Aorta (tissue), 5 donors: ENCODE results near the gene CHPF. TPM values are rescaled to one million over a fixed set of nuclear protein-coding genes. Genes with fewer than 3 reads are reported as not detected.

ENCODE experiments used
- ATAC-seq: fragments of 200-7000 bp; cut with Tn5 transposase; one replicate; pipeline ENCODE4 v1.9.1; 2022; ENCODE audit warnings: moderate library complexity; ENCODE audit not compliant: low FRiP score
- DNase-seq, 2 donors: peaks; one replicate each; pipeline ENCODE4 v3.0.0-alpha.2; 2020
- H3K27ac ChIP-seq, 2 donors: one replicate each; pipeline ENCODE4 v1.5.1; 2013; ENCODE audit warnings: low read length in 2 of 2, mild to moderate bottlenecking in 2 of 2, moderate library complexity in 2 of 2, control low read depth in 1 of 2, inconsistent platforms in 1 of 2, low read depth in 1 of 2
- H3K27me3 ChIP-seq, 2 donors: one replicate each; pipeline ENCODE4 v1.6.1; 2013; ENCODE audit warnings: control low read depth in 1 of 2, low read length in 1 of 2, mild to moderate bottlenecking in 1 of 2, moderate library complexity in 1 of 2; ENCODE audit not compliant: insufficient read depth in 2 of 2, control insufficient read depth in 1 of 2
- H3K36me3 ChIP-seq, 2 donors: one replicate each; pipeline ENCODE4 v1.6.1; 2013; ENCODE audit warnings: control low read depth in 1 of 2, low read length in 1 of 2, mild to moderate bottlenecking in 1 of 2; ENCODE audit not compliant: insufficient read depth in 2 of 2, control insufficient read depth in 1 of 2
- H3K4me1 ChIP-seq, 2 donors: one replicate each; pipeline ENCODE4 v1.6.1; 2013; ENCODE audit warnings: low read length in 2 of 2, control low read depth in 1 of 2, mild to moderate bottlenecking in 1 of 2, moderate library complexity in 1 of 2; ENCODE audit not compliant: insufficient read depth in 2 of 2, control insufficient read depth in 1 of 2
- H3K4me3 ChIP-seq, 2 donors: one replicate each; pipeline ENCODE4 v1.5.1; 2013; ENCODE audit warnings: low read length in 2 of 2, control low read depth in 1 of 2, mild to moderate bottlenecking in 1 of 2
- H3K9me3 ChIP-seq: one replicate; pipeline ENCODE4 v1.6.1; 2013; ENCODE audit warnings: mild to moderate bottlenecking, low read length; ENCODE audit not compliant: control insufficient read depth
- WGBS, 2 donors: extraction: QIAGEN DNeasy Blood & Tissue Kit; methylation state at CpG; one replicate each; pipeline ENCODE4 v1.1.7; 2013; 5-methylcytosine and 5-hydroxymethylcytosine counted together
- intact Hi-C, 2 donors: fragments of 100-400 bp; cut with DNase I; formaldehyde crosslinking; loops; one replicate each; pipeline versions ENCODE4 v1.14.2 to v1.15.0; 2022
- polyA plus RNA-seq, 2 donors: library from polyadenylated mRNA; stranded (reverse); fragments of 200-250 nt; gene quantifications; one replicate each; pipeline ENCODE4 v1.2.3, GENCODE V29; 2013
- total RNA-seq, 2 donors: library from RNA; stranded (reverse); fragmentation: NEBNext Ultra II Directional; extraction: Animal tissue kit (Norgen Biotek cat#: 25700); gene quantifications; one replicate each; pipeline ENCODE4 v1.2.1, GENCODE V29; 2021
- donor health status: healthy with polysubstance abuse.
- donor health status: Bipolar disorder and iron deficiency.
- donor health status: DM: no; HTN: no; CAD: no.
- donor health status: DM: no; HTN: no; CAD: no.
- donor health status: DM: yes; HTN: yes; CAD: no.

Gene CHPF
- total and polyA plus RNA-seq, 4 donors = 20.0 to 81.2 (median 73.2) TPM

- intact Hi-C loops = loop anchor here in 1 of 2 donors (2.0 kb wide), 1 partner anchor 119 kb away; no protein-coding TSS in a partner anchor
- 89% methylated on average over 6 of the region's 6 CpGs for WGBS, 2 donors
Observed at GRCh38 chr2:219569635-219570034, 26.0 kb upstream of the CHPF start.

GRCh38 chr2:219569041-219569440, 25.4 kb upstream of the CHPF start:
- no peak overlapping the region for H3K4me3 ChIP-seq
- intact Hi-C loops = no loop called here
- 93 to 96% methylated on average over 6 of the region's 6 CpGs for WGBS, 2 donors
- no peaks in the 10 kb centered on the region for H3K36me3 ChIP-seq
- no peaks in the 10 kb centered on the region for H3K27me3 ChIP-seq
- no peak overlapping the region for H3K27ac ChIP-seq
- ATAC-seq (no peak), DNase-seq (peak in 1 of 2 donors; percentile 54)
- no peaks in the 10 kb centered on the region for H3K9me3 ChIP-seq
- no peaks in the 10 kb centered on the region for H3K4me1 ChIP-seq

More at GRCh38 chr2:219569635-219570034, 26.0 kb upstream of the CHPF start:
- ATAC-seq (no peak), DNase-seq (no peak)
- Histone ChIP-seq H3K36me3 (no peaks in the 10 kb centered on the region), H3K27ac (no peak overlapping the region), H3K9me3 (no peaks in the 10 kb centered on the region), H3K4me3 (no peak overlapping the region), H3K4me1 (no peaks in the 10 kb centered on the region), H3K27me3 (no peaks in the 10 kb centered on the region)

- no peaks in the 10 kb centered on the region for H3K27me3 ChIP-seq
- no peaks in the 10 kb centered on the region for H3K9me3 ChIP-seq
- WGBS, 2 donors = 91 to 93% methylated on average over 35 of the region's 35 CpGs
- DNase-seq (peak in 1 of 2 donors; percentile 74), ATAC-seq (no peak)
- intact Hi-C loops = no loop called here
- H3K36me3 ChIP-seq = no peaks in the 10 kb centered on the region
- no peak overlapping the region for H3K4me3 ChIP-seq
- no peaks in the 10 kb centered on the region for H3K4me1 ChIP-seq
- H3K27ac ChIP-seq = no peak overlapping the region
Observed at GRCh38 chr2:219567791-219568361, 24.3 kb upstream of the CHPF start.

- H3K4me1 ChIP-seq = no peaks in the 10 kb centered on the region
- H3K4me3 ChIP-seq = no peak overlapping the region
- DNase-seq (peak in 1 of 2 donors; percentile 62), ATAC-seq (no peak)
- no peaks in the 10 kb centered on the region for H3K36me3 ChIP-seq
- no peaks in the 10 kb centered on the region for H3K27me3 ChIP-seq
- H3K27ac ChIP-seq = no peak overlapping the region
- 92 to 93% methylated on average over 18 of the region's 18 CpGs for WGBS, 2 donors
- intact Hi-C loops = no loop called here
- H3K9me3 ChIP-seq = no peaks in the 10 kb centered on the region
Observed at GRCh38 chr2:219567131-219567530, 23.5 kb upstream of the CHPF start.

GRCh38 chr2:219566640-219567039, 23.0 kb upstream of the CHPF start:
- Histone ChIP-seq H3K27ac (no peak overlapping the region), H3K27me3 (no peaks in the 10 kb centered on the region), H3K9me3 (no peaks in the 10 kb centered on the region), H3K4me1 (no peaks in the 10 kb centered on the region), H3K4me3 (no peak overlapping the region), H3K36me3 (no peaks in the 10 kb centered on the region)
- 87 to 91% methylated on average over 11 of the region's 11 CpGs for WGBS, 2 donors
- intact Hi-C loops = no loop called here
- no peak for ATAC-seq
- DNase-seq = peak in 1 of 2 donors; percentile 59

- Histone ChIP-seq H3K4me1 (no peaks in the 10 kb centered on the region), H3K9me3 (no peaks in the 10 kb centered on the region), H3K27ac (no peak overlapping the region), H3K4me3 (no peak overlapping the region), H3K27me3 (no peaks in the 10 kb centered on the region), H3K36me3 (no peaks in the 10 kb centered on the region)
- intact Hi-C loops = no loop called here
- DNase-seq (peak in 1 of 2 donors; percentile 68), ATAC-seq (no peak)
- 77 to 82% methylated on average over 21 of the region's 21 CpGs for WGBS, 2 donors
Observed at GRCh38 chr2:219565130-219566080, 21.8 kb upstream of the CHPF start.

GRCh38 chr2:219563271-219563928, 19.8 kb upstream of the CHPF start:
- Histone ChIP-seq H3K4me3 (no peak overlapping the region), H3K27ac (no peak overlapping the region), H3K9me3 (no peaks in the 10 kb centered on the region), H3K36me3 (no peaks in the 10 kb centered on the region), H3K4me1 (no peaks in the 10 kb centered on the region), H3K27me3 (no peaks in the 10 kb centered on the region)
- ATAC-seq = no peak
- DNase-seq = peak in 1 of 2 donors; percentile 61
- intact Hi-C loops = no loop called here
- 91% methylated on average over 18 to 20 of the region's 20 CpGs for WGBS, 2 donors

- no peak overlapping the region for H3K4me3 ChIP-seq
- no peaks in the 10 kb centered on the region for H3K4me1 ChIP-seq
- no peaks in the 10 kb centered on the region for H3K9me3 ChIP-seq
- 81 to 84% methylated on average over 35 of the region's 35 CpGs for WGBS, 2 donors
- no peak for ATAC-seq
- intact Hi-C loops = no loop called here
- no peaks in the 10 kb centered on the region for H3K27me3 ChIP-seq
- DNase-seq = peak in 1 of 2 donors; percentile 71
- H3K27ac ChIP-seq = no peak overlapping the region
- no peaks in the 10 kb centered on the region for H3K36me3 ChIP-seq
Observed at GRCh38 chr2:219562049-219563020, 18.7 kb upstream of the CHPF start.
